Measurements from ENCODE around the gene CFAP97D2. TPM values are rescaled to one million over a fixed set of nuclear protein-coding genes. Genes with fewer than 3 reads are reported as not detected.
"Not testable (repeated sequence)": the region's sequence is repeated elsewhere in the genome, so short reads cannot be mapped to it uniquely, and the experiment has no call there.

Gene CFAP97D2
- total RNA-seq, 1 donor from 2014 or later = not detected

DNA sequence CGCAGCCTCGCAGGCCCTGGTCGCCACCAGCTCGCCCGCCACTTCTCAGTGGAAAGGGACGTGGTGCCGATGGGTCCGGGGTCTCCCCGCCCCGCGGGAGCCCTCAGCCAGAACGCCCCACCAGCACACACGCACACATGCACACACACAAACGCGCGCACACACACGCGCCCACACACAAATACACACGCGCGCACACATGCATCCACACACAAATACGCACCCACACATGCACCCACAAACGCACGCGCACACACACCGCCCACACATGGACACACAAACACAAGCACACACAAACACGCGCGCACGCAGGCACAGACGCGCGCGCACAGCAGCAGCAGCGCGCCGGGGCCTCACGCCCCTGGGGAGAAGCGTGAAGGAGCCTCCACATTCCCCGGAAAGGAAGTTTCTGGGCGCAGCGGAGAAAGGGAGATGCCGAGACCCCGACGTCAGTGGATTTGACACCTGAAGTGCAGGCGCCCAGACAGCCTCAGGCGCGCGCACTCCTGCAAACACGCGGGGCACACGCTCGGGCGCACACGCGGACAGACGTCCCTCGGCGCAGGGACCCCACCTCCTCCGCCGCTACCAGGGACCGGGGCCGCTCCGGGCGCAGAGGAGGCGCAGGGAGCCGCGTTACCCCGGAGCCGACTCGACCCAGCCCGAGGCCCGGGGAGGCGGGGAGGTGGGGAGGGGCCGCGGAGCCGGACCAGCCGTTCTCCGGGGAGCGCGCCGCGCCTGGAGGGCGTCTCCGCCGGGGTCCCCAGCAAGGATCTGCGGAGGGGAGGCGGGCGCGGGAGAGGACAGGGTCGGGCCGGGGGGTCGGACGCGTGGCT, 47.3 kb upstream of the CFAP97D2 start:
- no peaks in the 10 kb centered on the region for H3K27me3 ChIP-seq
- H3K9me3 ChIP-seq = no peaks in the 10 kb centered on the region
- intact Hi-C loops (cut with DNase I) = loop anchor here (5.0 to 10.0 kb wide), 2 partner anchors 67 to 114 kb away; no protein-coding TSS in a partner anchor
- TF ChIP-seq POLR2AphosphoS5 (IDR thresholded peaks at IDR 0.05; ENCODE audit: insufficient read depth in 1 of 2, low read depth in 1 of 2) (no peak), CTCF (IDR thresholded peaks at IDR 0.05) (no peak), POLR2A (IDR thresholded peaks at IDR 0.05) (no peak)
- H3K4me3 ChIP-seq = peak overlapping the region; percentile 70 to 81
- peak overlapping the region; percentile 90 for H3K27ac ChIP-seq
- H3K36me3 ChIP-seq = no peaks in the 10 kb centered on the region
- peaks cover 50% of the 10 kb centered on the region for H3K4me1 ChIP-seq
- no peak for DNase-seq (ENCODE audit: extremely low spot score in 2 of 2)

GRCh38 chr13:114132419-114133121, 46.5 kb upstream of the CFAP97D2 start, which contains the start of gene RASA3:
RASA3 (minus strand) TSS chr13:114132623; CDS start chr13:114132489, 134 bp downstream.
- Histone ChIP-seq H3K27ac (peak within 1 kb of the TSS; percentile 90), H3K4me1 (peaks cover 42% of the 10 kb centered on the region), H3K9me3 (no peaks in the 10 kb centered on the region), H3K4me3 (peak within 1 kb of the TSS; percentile 70 to 81), H3K27me3 (no peaks in the 10 kb centered on the region), H3K36me3 (no peaks in the 10 kb centered on the region)
- TF ChIP-seq POLR2A (IDR thresholded peaks at IDR 0.05) (peak in 1 of 2 donors; percentile 79), POLR2AphosphoS5 (IDR thresholded peaks at IDR 0.05; ENCODE audit: insufficient read depth in 1 of 2, low read depth in 1 of 2) (no peak)
- no peak for DNase-seq (ENCODE audit: extremely low spot score in 2 of 2)
- intact Hi-C loops (cut with DNase I) = loop anchor here (5.0 to 10.0 kb wide), 2 partner anchors 68 to 115 kb away; no protein-coding TSS in a partner anchor

- H3K9me3 ChIP-seq; DNase-seq (ENCODE audit: extremely low spot score in 2 of 2); H3K36me3 ChIP-seq; H3K27me3 ChIP-seq; H3K27ac ChIP-seq: not testable (repeated sequence)
- H3K4me1 ChIP-seq = peaks cover 37% of the 10 kb centered on the region
- H3K4me3 ChIP-seq = peak overlapping the region; percentile 70 to 81
- intact Hi-C loops (cut with DNase I) = loop anchor here (5.0 to 10.0 kb wide), 2 partner anchors 68 to 116 kb away; no protein-coding TSS in a partner anchor
Observed at GRCh38 chr13:114133126-114133525, 45.9 kb upstream of the CFAP97D2 start.

DNA sequence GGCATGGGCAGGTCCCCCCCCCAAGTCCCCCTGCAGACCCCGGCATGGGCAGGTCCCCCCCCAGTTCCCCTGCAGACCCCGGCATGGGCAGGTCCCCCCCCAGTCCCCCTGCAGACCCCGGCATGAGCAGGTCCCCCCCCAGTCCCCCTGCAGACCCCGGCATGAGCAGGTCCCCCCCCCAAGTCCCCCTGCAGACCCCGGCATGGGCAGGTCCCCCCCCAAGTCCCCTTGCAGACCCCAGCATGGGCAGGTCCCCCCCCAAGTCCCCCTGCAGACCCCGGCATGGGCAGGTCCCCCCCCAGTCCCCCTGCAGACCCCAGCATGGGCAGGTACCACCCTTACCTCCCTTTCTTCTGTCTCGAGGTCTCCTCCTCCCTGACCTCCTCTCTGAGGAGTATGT, 45.5 kb upstream of the CFAP97D2 start:
- not testable (repeated sequence) for DNase-seq (ENCODE audit: extremely low spot score in 2 of 2); H3K36me3 ChIP-seq; H3K9me3 ChIP-seq; H3K27me3 ChIP-seq; H3K27ac ChIP-seq; H3K4me3 ChIP-seq
- H3K4me1 ChIP-seq = peaks cover 32% of the 10 kb centered on the region
- intact Hi-C loops (cut with DNase I) = loop anchor here (5.0 to 10.0 kb wide), 2 partner anchors 69 to 116 kb away; no protein-coding TSS in a partner anchor

DNA sequence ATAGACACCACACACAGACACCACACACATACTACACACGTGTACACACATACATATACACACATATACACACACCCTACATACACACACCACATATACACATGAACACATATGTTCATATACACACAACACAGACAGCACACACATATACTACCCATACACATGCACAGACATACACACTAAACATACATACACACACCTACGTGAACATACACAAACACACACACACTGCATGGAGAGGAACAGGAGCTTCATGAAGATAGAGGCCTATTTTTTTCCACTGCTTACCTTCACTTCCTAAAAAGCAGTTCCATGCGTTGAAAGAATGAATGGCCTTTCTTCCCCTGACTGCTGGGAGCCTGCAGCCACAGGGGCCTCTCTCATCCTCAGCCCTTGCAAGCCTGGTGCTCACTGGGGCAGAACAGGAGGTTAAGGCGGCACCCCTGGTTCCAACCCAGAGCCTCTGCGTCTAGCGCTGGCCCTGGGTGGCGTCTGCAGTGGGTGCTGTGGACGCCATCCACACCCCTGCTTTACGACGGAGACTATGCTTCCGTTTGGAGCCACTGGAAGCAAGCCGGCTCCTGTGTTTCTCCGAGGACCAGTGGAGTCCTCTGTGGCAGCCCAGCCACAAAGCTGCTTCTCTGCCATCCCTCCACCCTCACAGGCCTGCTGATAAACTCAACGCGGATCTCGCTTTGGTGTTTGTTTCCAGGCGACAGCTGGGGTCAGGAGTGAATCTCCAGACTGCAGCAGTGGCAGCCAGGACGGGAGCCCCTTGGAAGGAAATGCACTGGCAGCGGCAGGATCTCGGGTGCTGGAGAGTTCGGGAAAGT, 44.7 kb upstream of the CFAP97D2 start:
- no peaks in the 10 kb centered on the region for H3K27me3 ChIP-seq
- DNase-seq (ENCODE audit: extremely low spot score in 2 of 2) = no peak
- H3K4me3 ChIP-seq = no peak overlapping the region
- no peaks in the 10 kb centered on the region for H3K9me3 ChIP-seq
- TF ChIP-seq POLR2AphosphoS5 (IDR thresholded peaks at IDR 0.05; ENCODE audit: insufficient read depth in 1 of 2, low read depth in 1 of 2) (no peak), CTCF (IDR thresholded peaks at IDR 0.05) (no peak), POLR2A (IDR thresholded peaks at IDR 0.05) (no peak)
- H3K27ac ChIP-seq = no peak overlapping the region
- intact Hi-C loops (cut with DNase I) = loop anchor here (5.0 to 10.0 kb wide), 2 partner anchors 70 to 117 kb away; no protein-coding TSS in a partner anchor
- H3K36me3 ChIP-seq = no peaks in the 10 kb centered on the region
- H3K4me1 ChIP-seq = peaks cover 25% of the 10 kb centered on the region

All from vagina (tissue), 2 donors.